Suppressor macrophage treated with lipopolysaccharide for 1 hour (primary cell): Measurements from ENCODE around the gene SHC2.
"Not testable (repeated sequence)": the region's sequence is repeated elsewhere in the genome, so short reads cannot be mapped to it uniquely, and the experiment has no call there.

Source experiments
- DNase-seq, 3 donors: peaks; one replicate each; pipeline ENCODE4 v3.0.0-alpha.2; 2020 to 2022

Gene SHC2

GRCh38 chr19:468587-469256 lies 7.9 kb upstream of the SHC2 start:
- DNase-seq, result no peak

- no peak for DNase-seq
Observed at GRCh38 chr19:467554-467953, 6.7 kb upstream of the SHC2 start.

GRCh38 chr19:465056-465816 lies 4.4 kb upstream of the SHC2 start:
- no peak for DNase-seq

- no peak for DNase-seq
Observed at GRCh38 chr19:464208-464545, 3.3 kb upstream of the SHC2 start.

- no peak for DNase-seq
Observed at GRCh38 chr19:463483-464207, 2.8 kb upstream of the SHC2 start.

- DNase-seq, result no peak
Observed at GRCh38 chr19:461721-462551, 1.1 kb upstream of the SHC2 start.

GRCh38 chr19:459724-460511 lies 915 bp downstream of the SHC2 start:
- peak in 1 of 3 donors; percentile 38 for DNase-seq

- no peak for DNase-seq
Observed at GRCh38 chr19:458091-459042, 2.5 kb downstream of the SHC2 start.

GRCh38 chr19:457636-458035 lies 3.2 kb downstream of the SHC2 start:
- no peak for DNase-seq

GRCh38 chr19:456547-457110 lies 4.2 kb downstream of the SHC2 start:
- DNase-seq, result no peak

GRCh38 chr19:455851-456546 lies 4.8 kb downstream of the SHC2 start:
- DNase-seq, result no peak

- DNase-seq, result no peak
Observed at GRCh38 chr19:455031-455705, 5.7 kb downstream of the SHC2 start.

GRCh38 chr19:453606-454005 lies 7.2 kb downstream of the SHC2 start:
- DNase-seq, result no peak

GRCh38 chr19:452829-453228 lies 8.0 kb downstream of the SHC2 start:
- DNase-seq, result no peak

GRCh38 chr19:450912-451481 lies 9.8 kb downstream of the SHC2 start:
- DNase-seq, result not testable (repeated sequence)

GRCh38 chr19:449916-450315 lies 10.9 kb downstream of the SHC2 start:
- DNase-seq, result no peak

GRCh38 chr19:447816-448560 lies 12.8 kb downstream of the SHC2 start:
- DNase-seq, result no peak

- no peak for DNase-seq
Observed at GRCh38 chr19:447064-447426, 13.8 kb downstream of the SHC2 start.
